Uterus (tissue), 4 donors: ENCODE results near the gene ABCA1. TPM values are rescaled to one million over a fixed set of nuclear protein-coding genes. Genes with fewer than 3 reads are reported as not detected.

Experiments
- DNase-seq, 2 donors: peaks; one replicate each; pipeline ENCODE4 v3.0.0-alpha.2; 2019 to 2020
- H3K27ac ChIP-seq, 2 donors: fragments of 200-600 bp; sonication (generic); 1 replicate in 1 of 2; 2 replicates in 1 of 2; pipeline ENCODE4 v1.5.1; 2016 to 2018
- H3K27me3 ChIP-seq, 2 donors: fragments of 200-600 bp; sonication (generic); one replicate each; pipeline ENCODE4 v1.5.1; 2018 to 2019; ENCODE audit warnings: control low read depth in 1 of 2
- H3K36me3 ChIP-seq, 2 donors: fragments of 200-600 bp; sonication (generic); one replicate each; pipeline ENCODE4 v1.5.1; 2019; ENCODE audit warnings: control low read depth in 1 of 2
- H3K4me1 ChIP-seq, 2 donors: fragments of 200-600 bp; sonication (generic); one replicate each; pipeline ENCODE4 v1.5.1; 2018 to 2019; ENCODE audit warnings: control low read depth in 1 of 2
- H3K4me3 ChIP-seq, 2 donors: fragments of 200-600 bp; sonication (generic); 1 replicate in 1 of 2; 2 replicates in 1 of 2; pipeline ENCODE4 v1.5.1; 2018 to 2019; ENCODE audit warnings: mild to moderate bottlenecking in 1 of 2
- H3K9me3 ChIP-seq, 2 donors: fragments of 200-600 bp; sonication (generic); one replicate each; pipeline ENCODE4 v1.5.1; 2019; ENCODE audit warnings: control low read depth in 1 of 2
- CTCF ChIP-seq, 4 experiments: fragments of 200-600 bp in 2 of 4; fragments of 450-650 bp in 2 of 4; sonication (generic) in 2 of 4; IDR thresholded peaks; one replicate each; pipeline ENCODE4 v1.5.1; 2016 to 2019; ENCODE audit warnings: antibody characterized with exemption in 4 of 4, mild to moderate bottlenecking in 2 of 4, moderate library complexity in 1 of 4
- POLR2A ChIP-seq, 2 donors: fragments of 450-650 bp; IDR thresholded peaks; one replicate each; pipeline ENCODE4 v1.6.1; 2016; ENCODE audit warnings: antibody characterized with exemption in 2 of 2, mild to moderate bottlenecking in 1 of 2, moderate library complexity in 1 of 2
- intact Hi-C: fragments of 100-400 bp; cut with DNase I; formaldehyde crosslinking; loops from one replicate; pipeline ENCODE4 v1.15.1; 2023; ENCODE audit warnings: low total_unique reads
- total RNA-seq, 4 donors: library from RNA; depleted of rRNA in 3 of 4; stranded (reverse); fragments of >200 nt in 3 of 4; gene quantifications; one replicate each; pipeline versions ENCODE4 v1.1.0 to v1.2.4, GENCODE V29; 2014 to 2023
- donor health status: DM: yes; HTN: yes; CAD: no.

The ABCA1 gene
- total RNA-seq, 4 donors from 2014 or later = 13.8 to 43.3 (median 25.9) TPM

- H3K36me3 ChIP-seq = no peaks in the 10 kb centered on the region
- no peaks in the 10 kb centered on the region for H3K27me3 ChIP-seq
- H3K4me1 ChIP-seq = no peaks in the 10 kb centered on the region
- H3K4me3 ChIP-seq = no peak overlapping the region
- intact Hi-C loops = no loop called here
- no peak overlapping the region for H3K27ac ChIP-seq
- no peak for DNase-seq
- no peaks in the 10 kb centered on the region for H3K9me3 ChIP-seq
- TF ChIP-seq POLR2A (IDR thresholded peaks at IDR 0.05) = no peak
- no peak for TF ChIP-seq CTCF (IDR thresholded peaks at IDR 0.05)
Observed at GRCh38 chr9:104819033-104819432, 108.9 kb downstream of the ABCA1 start.

- no peaks in the 10 kb centered on the region for H3K9me3 ChIP-seq
- H3K4me1 ChIP-seq = no peaks in the 10 kb centered on the region
- H3K27me3 ChIP-seq = no peaks in the 10 kb centered on the region
- no peak overlapping the region for H3K4me3 ChIP-seq
- no peak overlapping the region for H3K27ac ChIP-seq
- no peak for DNase-seq
- TF ChIP-seq POLR2A (IDR thresholded peaks at IDR 0.05) (no peak), CTCF (IDR thresholded peaks at IDR 0.05) (no peak)
- intact Hi-C loops = no loop called here
- H3K36me3 ChIP-seq = no peaks in the 10 kb centered on the region
Observed at GRCh38 chr9:104817437-104817836, 110.5 kb downstream of the ABCA1 start.

- intact Hi-C loops = no loop called here
- TF ChIP-seq CTCF (IDR thresholded peaks at IDR 0.05) (no peak), POLR2A (IDR thresholded peaks at IDR 0.05) (no peak)
- no peaks in the 10 kb centered on the region for H3K36me3 ChIP-seq
Observed at GRCh38 chr9:104815851-104816565, 111.9 kb downstream of the ABCA1 start.

DNA sequence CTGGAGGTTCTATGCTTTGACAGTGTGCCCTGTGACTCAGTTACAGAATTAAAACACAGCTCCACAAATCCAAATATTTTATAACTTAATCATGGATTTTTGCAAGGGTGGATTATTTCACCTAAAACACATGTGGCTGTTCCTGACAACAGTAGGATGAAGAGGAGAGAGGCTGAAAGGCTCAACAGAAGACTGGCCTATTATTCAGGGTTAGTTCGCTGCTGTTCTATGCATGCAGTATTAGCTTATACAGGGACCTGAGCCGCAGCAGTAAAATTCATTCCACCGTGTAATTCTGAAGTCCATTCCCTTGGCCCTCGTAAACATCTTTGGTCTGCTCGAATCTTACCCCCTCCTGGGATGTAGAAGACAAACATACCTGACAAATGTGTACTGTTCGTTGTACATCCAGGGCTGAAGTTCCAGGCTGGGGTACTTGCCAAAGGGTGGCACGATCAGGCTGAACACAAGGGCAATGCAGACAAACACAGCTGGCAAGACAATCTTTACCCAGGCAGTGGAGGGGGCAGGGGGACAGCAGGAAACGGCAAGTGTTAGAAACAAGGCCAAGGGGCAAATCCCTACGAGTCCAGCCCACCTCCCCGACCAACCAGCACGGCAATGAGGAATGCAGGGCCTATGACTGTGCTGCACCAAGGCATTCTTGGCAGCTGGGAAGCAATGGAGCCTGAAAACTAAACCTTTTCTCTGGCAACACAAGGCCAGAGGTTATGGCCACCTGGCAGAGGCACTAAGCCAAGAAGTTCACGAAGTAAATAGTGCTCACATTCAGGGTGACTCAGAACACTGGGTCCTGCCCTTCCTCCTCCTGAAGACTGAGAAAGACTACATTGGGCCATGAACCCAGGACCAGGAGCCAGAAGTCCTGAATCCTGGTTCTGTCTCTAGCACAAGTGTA, 117.3 kb downstream of the ABCA1 start:
- TF ChIP-seq CTCF (IDR thresholded peaks at IDR 0.05) (no peak), POLR2A (IDR thresholded peaks at IDR 0.05) (no peak)
- H3K9me3 ChIP-seq = no peaks in the 10 kb centered on the region
- intact Hi-C loops = no loop called here
- H3K27me3 ChIP-seq = no peaks in the 10 kb centered on the region
- H3K4me1 ChIP-seq = no peaks in the 10 kb centered on the region
- H3K36me3 ChIP-seq = no peaks in the 10 kb centered on the region
- DNase-seq = no peak
- H3K27ac ChIP-seq = no peak overlapping the region
- no peak overlapping the region for H3K4me3 ChIP-seq

More at GRCh38 chr9:104815851-104816565, 111.9 kb downstream of the ABCA1 start:
- no peak overlapping the region for H3K27ac ChIP-seq
- no peaks in the 10 kb centered on the region for H3K9me3 ChIP-seq
- no peaks in the 10 kb centered on the region for H3K27me3 ChIP-seq
- DNase-seq = no peak
- no peaks in the 10 kb centered on the region for H3K4me1 ChIP-seq
- H3K4me3 ChIP-seq = no peak overlapping the region
